ENCODE measurements around the gene CRBN. TPM values are rescaled to one million over a fixed set of nuclear protein-coding genes. Genes with fewer than 3 reads are reported as not detected.

The CRBN gene
- total and polyA plus RNA-seq, 2 experiments from 2014 or later, result 41.1 to 69.6 TPM

DNA sequence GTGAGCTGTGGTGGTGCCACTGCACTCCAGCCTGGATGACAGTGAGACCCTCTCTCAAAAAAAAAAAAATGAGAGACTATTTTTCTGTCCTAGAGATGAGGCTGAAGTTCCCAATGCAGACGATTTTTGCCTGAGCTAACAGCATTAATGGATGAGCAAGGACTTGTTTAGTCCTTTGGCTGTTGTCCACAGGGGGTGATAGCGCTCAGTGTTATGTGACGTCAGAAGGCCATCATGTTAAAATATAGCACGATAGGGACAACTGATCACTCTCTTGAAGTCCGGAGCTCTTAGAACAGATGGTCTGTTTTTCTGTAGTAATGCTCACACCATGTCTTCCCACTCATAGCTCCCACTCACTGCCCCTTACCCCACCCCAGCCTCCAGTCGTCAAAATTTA, 46.0 kb downstream of the CRBN start:
- Histone ChIP-seq H3K27me3 (replicated peaks; ENCODE audit: insufficient read depth) (no peaks in the 10 kb centered on the region), H3K4me1 (ENCODE audit: insufficient read depth) (peaks cover 14% of the 10 kb centered on the region; the same call in 1 of the 2 replicates), H3K27ac (no peak overlapping the region), H3K4me2 (ENCODE audit: unreplicated experiment) (no peak overlapping the region), H4K20me1 (ENCODE audit: insufficient read depth) (no peaks in the 10 kb centered on the region), H2AFZ (no peak overlapping the region), H3K36me3 (ENCODE audit: low read depth) (peaks cover 36% of the 10 kb centered on the region), H3K4me3 (no peak overlapping the region), H3K9ac (no peak overlapping the region), H3K9me3 (ENCODE audit: low read depth) (no peaks in the 10 kb centered on the region), H3K79me2 (ENCODE audit: insufficient read depth) (peaks cover 87% of the 10 kb centered on the region), H3K9me2 (ENCODE audit: insufficient read depth) (no peaks in the 10 kb centered on the region), H3F3A (ENCODE audit: insufficient read depth) (peaks cover 36% of the 10 kb centered on the region)
- TF ChIP-seq EZH2phosphoT487 (IDR thresholded peaks at IDR 0.05; ENCODE audit: insufficient read depth, low read depth) (no peak), EZH2 (IDR thresholded peaks at IDR 0.05; ENCODE audit: insufficient read depth, poor library complexity, severe bottlenecking) (no peak)
- DNase-seq, result no peak
- in situ Hi-C loops (cut with MboI), result no loop called here
- 83% methylated on average over 6 of the region's 6 CpGs for WGBS, 2 experiments (ENCODE audit: low coverage in 1 of 2, low lambda C conversion rate in 2 of 2, missing lambda C conversion rate in 2 of 2)

DNA sequence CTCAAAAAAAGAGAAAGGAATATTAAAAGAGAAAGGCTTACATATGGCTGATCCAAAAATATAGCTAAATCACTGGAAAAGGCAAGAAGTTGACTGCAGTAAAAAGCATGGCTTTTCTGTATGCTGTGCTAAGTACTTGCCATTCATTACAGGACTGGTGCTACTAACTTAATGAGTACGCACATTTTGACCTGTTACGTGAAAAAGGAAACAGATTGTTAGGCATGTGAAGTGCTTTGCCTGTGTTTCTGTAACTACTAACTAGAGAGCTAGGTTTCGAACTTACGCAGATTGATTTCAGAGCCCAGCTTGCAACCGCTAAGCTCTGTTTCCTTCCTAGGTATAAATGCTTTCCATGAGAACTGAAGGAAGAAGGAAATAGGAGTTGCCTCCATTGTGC, 49.9 kb downstream of the CRBN start:
- no peaks in the 10 kb centered on the region for H4K20me1 ChIP-seq (ENCODE audit: insufficient read depth)
- WGBS, 2 experiments (ENCODE audit: low coverage in 1 of 2, low lambda C conversion rate in 2 of 2, missing lambda C conversion rate in 2 of 2), result 72 to 80% methylated on average over 5 of the region's 5 CpGs
- peaks cover 66% of the 10 kb centered on the region for H3K79me2 ChIP-seq (ENCODE audit: insufficient read depth)
- H3K9ac ChIP-seq, result no peak overlapping the region
- no peaks in the 10 kb centered on the region for H3K9me2 ChIP-seq (ENCODE audit: insufficient read depth)
- H3K4me1 ChIP-seq (ENCODE audit: insufficient read depth), result peaks cover 12% of the 10 kb centered on the region
- no peak for DNase-seq
- TF ChIP-seq EZH2phosphoT487 (IDR thresholded peaks at IDR 0.05; ENCODE audit: insufficient read depth, low read depth) (no peak), EZH2 (IDR thresholded peaks at IDR 0.05; ENCODE audit: insufficient read depth, poor library complexity, severe bottlenecking) (no peak)
- H3K9me3 ChIP-seq (ENCODE audit: low read depth), result no peaks in the 10 kb centered on the region
- H3F3A ChIP-seq (ENCODE audit: insufficient read depth), result peaks cover 20% of the 10 kb centered on the region
- H3K36me3 ChIP-seq (ENCODE audit: low read depth), result peaks cover 19% of the 10 kb centered on the region
- no peak overlapping the region for H3K4me3 ChIP-seq
- in situ Hi-C loops (cut with MboI), result no loop called here
- H3K27ac ChIP-seq, result no peak overlapping the region
- H3K27me3 ChIP-seq (replicated peaks; ENCODE audit: insufficient read depth), result no peaks in the 10 kb centered on the region
- no peak overlapping the region for H3K4me2 ChIP-seq (ENCODE audit: unreplicated experiment)
- no peak overlapping the region for H2AFZ ChIP-seq

DNA sequence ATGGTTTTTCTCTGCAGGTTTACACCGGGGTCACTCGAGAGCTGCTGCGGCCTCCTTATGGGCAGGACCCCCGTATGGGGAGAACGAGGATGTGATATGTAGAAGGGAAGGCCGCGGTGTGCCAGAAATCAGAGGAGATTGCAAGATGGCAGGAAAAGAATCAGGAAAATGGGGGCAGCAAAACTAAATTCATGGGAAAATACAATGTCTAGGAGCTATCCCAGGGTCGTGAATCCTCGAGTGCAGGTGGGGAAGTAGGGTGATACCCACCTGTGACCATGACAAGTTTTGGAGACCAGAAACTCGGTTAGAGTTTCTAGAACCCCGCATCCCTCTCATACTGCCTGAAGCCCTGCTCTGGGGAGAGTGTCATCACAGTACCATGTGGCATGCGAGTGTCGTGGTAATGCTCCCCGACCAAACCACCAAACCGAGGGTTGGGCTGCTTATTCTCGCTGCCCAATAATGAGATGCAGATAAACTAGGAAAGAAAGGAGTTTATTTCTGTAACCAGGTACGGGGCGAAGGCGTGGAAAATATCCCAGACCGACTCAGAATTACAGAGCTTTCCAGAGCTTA, 52.0 kb downstream of the CRBN start:
- H3K27me3 ChIP-seq (replicated peaks; ENCODE audit: insufficient read depth), result no peaks in the 10 kb centered on the region
- H3K9ac ChIP-seq, result peak overlapping the region; percentile 97
- H3F3A ChIP-seq (ENCODE audit: insufficient read depth), result no peaks in the 10 kb centered on the region
- H3K9me3 ChIP-seq (ENCODE audit: low read depth), result no peaks in the 10 kb centered on the region
- peak overlapping the region; percentile 89 for H3K27ac ChIP-seq
- H4K20me1 ChIP-seq (ENCODE audit: insufficient read depth), result no peaks in the 10 kb centered on the region
- 25 to 27% methylated on average over 20 of the region's 20 CpGs for WGBS, 2 experiments (ENCODE audit: low coverage in 1 of 2, low lambda C conversion rate in 2 of 2, missing lambda C conversion rate in 2 of 2)
- H3K79me2 ChIP-seq (ENCODE audit: insufficient read depth), result peaks cover 46% of the 10 kb centered on the region
- TF ChIP-seq EZH2phosphoT487 (IDR thresholded peaks at IDR 0.05; ENCODE audit: insufficient read depth, low read depth), result no peak
- no peak for TF ChIP-seq EZH2 (IDR thresholded peaks at IDR 0.05; ENCODE audit: insufficient read depth, poor library complexity, severe bottlenecking)
- DNase-seq, result peak; percentile 61
- no peaks in the 10 kb centered on the region for H3K9me2 ChIP-seq (ENCODE audit: insufficient read depth)
- peak overlapping the region; percentile 92 for H3K4me2 ChIP-seq (ENCODE audit: unreplicated experiment)
- peaks cover 19% of the 10 kb centered on the region for H3K36me3 ChIP-seq (ENCODE audit: low read depth)
- in situ Hi-C loops (cut with MboI), result no loop called here
- H3K4me3 ChIP-seq, result peak overlapping the region; percentile 86
- H2AFZ ChIP-seq, result peak overlapping the region; percentile 93
- peaks cover 7% of the 10 kb centered on the region for H3K4me1 ChIP-seq (ENCODE audit: insufficient read depth)

DNA sequence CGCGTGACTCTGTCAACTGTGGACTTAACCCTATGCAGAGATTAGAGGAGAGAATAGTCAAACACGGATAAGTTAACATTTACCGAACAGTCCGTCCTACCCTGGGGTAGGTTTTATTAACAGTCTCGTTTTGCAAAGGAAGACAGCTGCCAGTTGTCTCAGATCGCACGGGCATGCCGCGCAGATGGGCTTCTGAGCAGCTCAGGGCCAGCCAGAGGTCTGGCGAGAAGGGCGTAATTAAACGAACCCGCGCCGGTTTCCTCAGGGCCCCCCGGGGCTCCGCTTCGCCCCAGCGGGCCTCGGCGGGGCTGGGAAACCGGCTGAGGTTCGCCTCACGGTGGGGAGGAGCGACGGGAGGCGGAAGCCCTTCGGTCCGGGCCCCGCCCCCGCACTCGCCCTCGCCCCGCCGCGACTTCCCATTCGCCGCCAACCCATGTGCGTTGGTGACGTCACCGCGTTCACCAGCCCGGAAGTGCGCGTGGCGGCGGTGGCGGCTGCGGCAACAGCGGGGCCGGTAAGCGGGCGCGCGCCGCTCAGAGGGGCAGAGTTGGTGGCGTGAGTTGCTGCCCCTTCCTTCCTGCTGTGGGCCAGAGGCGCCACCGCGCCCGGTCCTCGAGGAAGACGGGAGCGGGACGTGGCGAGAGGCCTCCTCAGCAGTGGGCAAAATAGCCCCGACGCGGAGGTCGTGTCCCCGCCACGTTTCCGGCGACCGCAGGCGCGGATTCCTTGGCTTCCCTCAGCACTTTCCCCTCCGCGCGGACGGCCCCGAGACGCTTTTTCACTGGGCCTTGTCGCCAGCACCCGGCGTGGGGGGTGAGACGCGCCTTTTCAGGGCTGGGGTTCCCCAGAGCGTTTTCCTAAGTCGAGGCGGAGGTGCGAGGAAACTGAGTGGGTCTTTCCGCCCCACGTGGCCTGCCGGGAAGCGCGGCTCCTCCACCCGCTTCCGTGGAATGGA, 52.7 kb downstream of the CRBN start, which contains the start of gene TRNT1:
TSS of gene TRNT1 (plus strand) at position 464 of the 955 bp plus-strand sequence. CDS start 2,101 bp downstream, outside the sequence.
- no peaks in the 10 kb centered on the region for H4K20me1 ChIP-seq (ENCODE audit: insufficient read depth)
- TF ChIP-seq EZH2phosphoT487 (IDR thresholded peaks at IDR 0.05; ENCODE audit: insufficient read depth, low read depth) (no peak), EZH2 (IDR thresholded peaks at IDR 0.05; ENCODE audit: insufficient read depth, poor library complexity, severe bottlenecking) (no peak)
- H3K9me2 ChIP-seq (ENCODE audit: insufficient read depth), result no peaks in the 10 kb centered on the region
- H3K79me2 ChIP-seq (ENCODE audit: insufficient read depth), result peaks cover 46% of the 10 kb centered on the region
- H3K4me2 ChIP-seq (ENCODE audit: unreplicated experiment), result peak within 1 kb of the TSS; percentile 92
- H3K9me3 ChIP-seq (ENCODE audit: low read depth), result no peaks in the 10 kb centered on the region
- in situ Hi-C loops (cut with MboI), result no loop called here
- WGBS, 2 experiments (ENCODE audit: low coverage in 1 of 2, low lambda C conversion rate in 2 of 2, missing lambda C conversion rate in 2 of 2), result 1 to 2% methylated on average over 88 to 98 of the region's 100 CpGs
- peaks cover 7% of the 10 kb centered on the region for H3K4me1 ChIP-seq (ENCODE audit: insufficient read depth)
- no peaks in the 10 kb centered on the region for H3F3A ChIP-seq (ENCODE audit: insufficient read depth)
- peak; percentile 99 for DNase-seq
- peak within 1 kb of the TSS; percentile 97 for H3K9ac ChIP-seq
- peak within 1 kb of the TSS; percentile 93 for H2AFZ ChIP-seq
- peaks cover 19% of the 10 kb centered on the region for H3K36me3 ChIP-seq (ENCODE audit: low read depth)
- H3K4me3 ChIP-seq, result peak within 1 kb of the TSS; percentile 86
- peak within 1 kb of the TSS; percentile 89 for H3K27ac ChIP-seq
- H3K27me3 ChIP-seq (replicated peaks; ENCODE audit: insufficient read depth), result no peaks in the 10 kb centered on the region
